KMS-11 (cell line): ENCODE data around the gene TBC1D2B.

Experiments
- H2AFZ ChIP-seq: fragments of 200-600 bp; sonication (generic); 2 replicates; pipeline ENCODE4 v1.6.1; 2016; ENCODE audit warnings: antibody characterized with exemption, mixed run types, low read depth
- H3K27ac ChIP-seq: fragments of 200-600 bp; sonication (generic); 2 replicates; pipeline ENCODE4 v1.6.1; 2016; ENCODE audit warnings: mild to moderate bottlenecking, mixed run types
- H3K27me3 ChIP-seq: fragments of 200-600 bp; sonication (generic); 2 replicates; pipeline ENCODE4 v1.6.1; 2017; ENCODE audit warnings: mild to moderate bottlenecking, low read depth, mixed run types, moderate library complexity; ENCODE audit not compliant: insufficient read depth
- H3K36me3 ChIP-seq: fragments of 200-600 bp; sonication (generic); 2 replicates; pipeline ENCODE4 v1.6.1; 2017; ENCODE audit warnings: mild to moderate bottlenecking, mixed run types; ENCODE audit not compliant: insufficient read depth
- H3K4me1 ChIP-seq: fragments of 200-600 bp; sonication (generic); 2 replicates; pipeline ENCODE4 v1.6.1; 2016; ENCODE audit warnings: mild to moderate bottlenecking, low read depth, mixed run types; ENCODE audit not compliant: poor library complexity, severe bottlenecking
- H3K4me2 ChIP-seq: fragments of 200-600 bp; sonication (generic); 2 replicates; pipeline ENCODE4 v1.7.0; 2016; ENCODE audit warnings: mild to moderate bottlenecking, mixed run types
- H3K4me3 ChIP-seq: fragments of 200-600 bp; sonication (generic); IDR thresholded peaks from 2 replicates; pipeline ENCODE4 v1.6.1; 2017; ENCODE audit warnings: low read depth, low read length, mixed read lengths; ENCODE audit not compliant: insufficient read depth
- H3K79me2 ChIP-seq: fragments of 200-600 bp; sonication (generic); 2 replicates; pipeline ENCODE4 v1.6.1; 2016; ENCODE audit warnings: low read depth, mixed run types; ENCODE audit not compliant: insufficient read depth
- H3K9ac ChIP-seq: fragments of 200-600 bp; sonication (generic); 2 replicates; pipeline ENCODE4 v1.6.1; 2016; ENCODE audit warnings: mild to moderate bottlenecking, mixed run types
- H4K20me1 ChIP-seq: fragments of 200-600 bp; sonication (generic); 2 replicates; pipeline ENCODE4 v1.6.1; 2016; ENCODE audit warnings: mild to moderate bottlenecking, mixed run types; ENCODE audit not compliant: insufficient read depth
- CTCF ChIP-seq: fragments of 200-600 bp; sonication (generic); conservative IDR thresholded peaks from 2 replicates; pipeline ENCODE4 v1.6.1; 2017; ENCODE audit warnings: low read depth, mild to moderate bottlenecking, antibody characterized with exemption, low read length, moderate library complexity, mixed read lengths

Gene TBC1D2B

GRCh38 chr15:78093242-78094020, 15.9 kb upstream of the TBC1D2B start:
- Histone ChIP-seq H3K36me3 (no peaks in the 10 kb centered on the region), H3K79me2 (no peaks in the 10 kb centered on the region), H3K4me1 (no peaks in the 10 kb centered on the region), H3K27me3 (no peaks in the 10 kb centered on the region), H3K4me2 (no peak overlapping the region), H3K9ac (no peak overlapping the region), H4K20me1 (no peaks in the 10 kb centered on the region), H3K4me3 (no peak overlapping the region), H3K27ac (no peak overlapping the region), H2AFZ (no peak overlapping the region)
- TF ChIP-seq CTCF = no peak

GRCh38 chr15:78092261-78093041, 14.9 kb upstream of the TBC1D2B start, which contains the start of gene SH2D7:
Gene SH2D7, plus strand, starts transcription at chr15:78092561. Its CDS starts 24 bp downstream, at chr15:78092585.
- Histone ChIP-seq H3K4me3 (no peak within 1 kb of the TSS), H3K79me2 (no peaks in the 10 kb centered on the region), H3K27ac (no peak within 1 kb of the TSS), H3K4me1 (no peaks in the 10 kb centered on the region), H4K20me1 (no peaks in the 10 kb centered on the region), H2AFZ (no peak within 1 kb of the TSS), H3K4me2 (no peak within 1 kb of the TSS), H3K27me3 (no peaks in the 10 kb centered on the region), H3K36me3 (no peaks in the 10 kb centered on the region), H3K9ac (no peak within 1 kb of the TSS)
- TF ChIP-seq CTCF = no peak

GRCh38 chr15:78090422-78091063, 13.0 kb upstream of the TBC1D2B start:
- TF ChIP-seq CTCF = no peak
- no peak overlapping the region for H3K4me2 ChIP-seq
- H3K27me3 ChIP-seq = no peaks in the 10 kb centered on the region
- no peak overlapping the region for H3K9ac ChIP-seq
- H3K79me2 ChIP-seq = no peaks in the 10 kb centered on the region
- H3K4me3 ChIP-seq = no peak overlapping the region
- no peaks in the 10 kb centered on the region for H3K36me3 ChIP-seq
- H2AFZ ChIP-seq = no peak overlapping the region
- no peak overlapping the region for H3K27ac ChIP-seq
- no peaks in the 10 kb centered on the region for H4K20me1 ChIP-seq
- peaks cover 7% of the 10 kb centered on the region for H3K4me1 ChIP-seq

- no peak for TF ChIP-seq CTCF
- no peak overlapping the region for H3K4me3 ChIP-seq
- H3K9ac ChIP-seq = no peak overlapping the region
- no peaks in the 10 kb centered on the region for H3K27me3 ChIP-seq
- H3K79me2 ChIP-seq = no peaks in the 10 kb centered on the region
- peaks cover 18% of the 10 kb centered on the region for H3K4me1 ChIP-seq
- no peaks in the 10 kb centered on the region for H3K36me3 ChIP-seq
- no peak overlapping the region for H3K4me2 ChIP-seq
- H4K20me1 ChIP-seq = no peaks in the 10 kb centered on the region
- H2AFZ ChIP-seq = no peak overlapping the region
- no peak overlapping the region for H3K27ac ChIP-seq
Observed at GRCh38 chr15:78088773-78089080, 11.2 kb upstream of the TBC1D2B start.
